ENCODE data around the gene ATP10B.

DNA sequence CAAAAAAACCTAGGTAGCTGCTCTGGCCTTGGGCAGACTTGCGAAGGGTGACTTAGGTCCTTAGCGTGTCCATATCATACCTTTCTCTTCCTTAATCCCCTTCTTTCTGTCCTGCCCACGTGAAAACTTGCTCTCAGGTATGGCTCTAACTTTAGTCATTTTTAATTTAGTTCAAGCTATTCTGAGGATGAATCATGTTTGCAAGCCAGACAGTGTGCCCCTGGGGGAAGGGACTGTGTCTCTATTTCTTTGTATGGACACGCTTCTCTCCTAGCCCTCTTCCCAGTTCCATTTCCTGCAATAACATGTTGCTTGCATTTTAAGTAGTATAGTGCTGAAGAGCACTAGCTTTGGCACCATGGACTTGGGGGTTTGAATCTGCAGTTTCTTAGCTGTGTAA, 309.7 kb downstream of the ATP10B start:
- TF ChIP-seq ZNF660 (CRISPR knock-in tag; IDR thresholded peaks at IDR 0.05; ENCODE audit: borderline replicate concordance, low read depth) = no peak
- TF ChIP-seq, protein P1, sequence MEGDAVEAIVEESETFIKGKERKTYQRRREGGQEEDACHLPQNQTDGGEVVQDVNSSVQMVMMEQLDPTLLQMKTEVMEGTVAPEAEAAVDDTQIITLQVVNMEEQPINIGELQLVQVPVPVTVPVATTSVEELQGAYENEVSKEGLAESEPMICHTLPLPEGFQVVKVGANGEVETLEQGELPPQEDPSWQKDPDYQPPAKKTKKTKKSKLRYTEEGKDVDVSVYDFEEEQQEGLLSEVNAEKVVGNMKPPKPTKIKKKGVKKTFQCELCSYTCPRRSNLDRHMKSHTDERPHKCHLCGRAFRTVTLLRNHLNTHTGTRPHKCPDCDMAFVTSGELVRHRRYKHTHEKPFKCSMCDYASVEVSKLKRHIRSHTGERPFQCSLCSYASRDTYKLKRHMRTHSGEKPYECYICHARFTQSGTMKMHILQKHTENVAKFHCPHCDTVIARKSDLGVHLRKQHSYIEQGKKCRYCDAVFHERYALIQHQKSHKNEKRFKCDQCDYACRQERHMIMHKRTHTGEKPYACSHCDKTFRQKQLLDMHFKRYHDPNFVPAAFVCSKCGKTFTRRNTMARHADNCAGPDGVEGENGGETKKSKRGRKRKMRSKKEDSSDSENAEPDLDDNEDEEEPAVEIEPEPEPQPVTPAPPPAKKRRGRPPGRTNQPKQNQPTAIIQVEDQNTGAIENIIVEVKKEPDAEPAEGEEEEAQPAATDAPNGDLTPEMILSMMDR (CRISPR knock-in tag; IDR thresholded peaks at IDR 0.05) = no peak
- no peak for TF ChIP-seq KDM5A (IDR thresholded peaks at IDR 0.05; ENCODE audit: borderline replicate concordance, low read length)
- TF ChIP-seq RFX1 (IDR thresholded peaks at IDR 0.05) = no peak
- no peak for TF ChIP-seq REST (IDR thresholded peaks at IDR 0.05; ENCODE audit: borderline replicate concordance in 1 of 2, low read depth in 1 of 2, low read length in 2 of 2)
- no peak for TF ChIP-seq CEBPG (CRISPR knock-in tag; IDR thresholded peaks at IDR 0.05)
- no peak for TF ChIP-seq ZNF672 (CRISPR knock-in tag; IDR thresholded peaks at IDR 0.05)
- TF ChIP-seq ATF3 (CRISPR knock-in tag; IDR thresholded peaks at IDR 0.05) = no peak
- no peak for TF ChIP-seq NCOR1 (IDR thresholded peaks at IDR 0.05; ENCODE audit: borderline replicate concordance, low read length)
- TF ChIP-seq ZNF879 (CRISPR knock-in tag; IDR thresholded peaks at IDR 0.05) = no peak
- TF ChIP-seq, protein P2, sequence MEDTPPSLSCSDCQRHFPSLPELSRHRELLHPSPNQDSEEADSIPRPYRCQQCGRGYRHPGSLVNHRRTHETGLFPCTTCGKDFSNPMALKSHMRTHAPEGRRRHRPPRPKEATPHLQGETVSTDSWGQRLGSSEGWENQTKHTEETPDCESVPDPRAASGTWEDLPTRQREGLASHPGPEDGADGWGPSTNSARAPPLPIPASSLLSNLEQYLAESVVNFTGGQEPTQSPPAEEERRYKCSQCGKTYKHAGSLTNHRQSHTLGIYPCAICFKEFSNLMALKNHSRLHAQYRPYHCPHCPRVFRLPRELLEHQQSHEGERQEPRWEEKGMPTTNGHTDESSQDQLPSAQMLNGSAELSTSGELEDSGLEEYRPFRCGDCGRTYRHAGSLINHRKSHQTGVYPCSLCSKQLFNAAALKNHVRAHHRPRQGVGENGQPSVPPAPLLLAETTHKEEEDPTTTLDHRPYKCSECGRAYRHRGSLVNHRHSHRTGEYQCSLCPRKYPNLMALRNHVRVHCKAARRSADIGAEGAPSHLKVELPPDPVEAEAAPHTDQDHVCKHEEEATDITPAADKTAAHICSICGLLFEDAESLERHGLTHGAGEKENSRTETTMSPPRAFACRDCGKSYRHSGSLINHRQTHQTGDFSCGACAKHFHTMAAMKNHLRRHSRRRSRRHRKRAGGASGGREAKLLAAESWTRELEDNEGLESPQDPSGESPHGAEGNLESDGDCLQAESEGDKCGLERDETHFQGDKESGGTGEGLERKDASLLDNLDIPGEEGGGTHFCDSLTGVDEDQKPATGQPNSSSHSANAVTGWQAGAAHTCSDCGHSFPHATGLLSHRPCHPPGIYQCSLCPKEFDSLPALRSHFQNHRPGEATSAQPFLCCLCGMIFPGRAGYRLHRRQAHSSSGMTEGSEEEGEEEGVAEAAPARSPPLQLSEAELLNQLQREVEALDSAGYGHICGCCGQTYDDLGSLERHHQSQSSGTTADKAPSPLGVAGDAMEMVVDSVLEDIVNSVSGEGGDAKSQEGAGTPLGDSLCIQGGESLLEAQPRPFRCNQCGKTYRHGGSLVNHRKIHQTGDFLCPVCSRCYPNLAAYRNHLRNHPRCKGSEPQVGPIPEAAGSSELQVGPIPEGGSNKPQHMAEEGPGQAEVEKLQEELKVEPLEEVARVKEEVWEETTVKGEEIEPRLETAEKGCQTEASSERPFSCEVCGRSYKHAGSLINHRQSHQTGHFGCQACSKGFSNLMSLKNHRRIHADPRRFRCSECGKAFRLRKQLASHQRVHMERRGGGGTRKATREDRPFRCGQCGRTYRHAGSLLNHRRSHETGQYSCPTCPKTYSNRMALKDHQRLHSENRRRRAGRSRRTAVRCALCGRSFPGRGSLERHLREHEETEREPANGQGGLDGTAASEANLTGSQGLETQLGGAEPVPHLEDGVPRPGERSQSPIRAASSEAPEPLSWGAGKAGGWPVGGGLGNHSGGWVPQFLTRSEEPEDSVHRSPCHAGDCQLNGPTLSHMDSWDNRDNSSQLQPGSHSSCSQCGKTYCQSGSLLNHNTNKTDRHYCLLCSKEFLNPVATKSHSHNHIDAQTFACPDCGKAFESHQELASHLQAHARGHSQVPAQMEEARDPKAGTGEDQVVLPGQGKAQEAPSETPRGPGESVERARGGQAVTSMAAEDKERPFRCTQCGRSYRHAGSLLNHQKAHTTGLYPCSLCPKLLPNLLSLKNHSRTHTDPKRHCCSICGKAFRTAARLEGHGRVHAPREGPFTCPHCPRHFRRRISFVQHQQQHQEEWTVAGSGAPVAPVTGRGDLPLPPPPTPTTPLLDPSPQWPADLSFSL (CRISPR knock-in tag; IDR thresholded peaks at IDR 0.05) = no peak
- no peak for TF ChIP-seq TCF7 (IDR thresholded peaks at IDR 0.05; ENCODE audit: low read depth)
- no peak for TF ChIP-seq ZNF605 (CRISPR knock-in tag; IDR thresholded peaks at IDR 0.05)
